HCT116 (cell line): ENCODE results near the gene UTP14A. TPM values are rescaled to one million over a fixed set of nuclear protein-coding genes. Genes with fewer than 3 reads are reported as not detected.

Experiments
- CBX3 ChIP-seq: IDR thresholded peaks from 2 replicates; pipeline ENCODE4 v1.6.1; 2012; ENCODE audit warnings: low read depth
- ELF1 ChIP-seq: IDR thresholded peaks from 2 replicates; pipeline ENCODE4 v1.6.1; 2012; ENCODE audit warnings: low read depth, borderline replicate concordance
- EZH2 ChIP-seq: fragments of 200-600 bp; sonication (generic); IDR thresholded peaks from 2 replicates; pipeline ENCODE4 v1.6.1; 2017; ENCODE audit warnings: antibody characterized with exemption, mixed run types
- EZH2phosphoT487 ChIP-seq: fragments of 200-600 bp; IDR thresholded peaks from 2 replicates; pipeline ENCODE4 v1.6.1; 2018; ENCODE audit warnings: antibody characterized with exemption, borderline replicate concordance
- REST ChIP-seq: IDR thresholded peaks from 2 replicates; pipeline ENCODE4 v1.6.1; 2012; ENCODE audit warnings: low read depth
- SRF ChIP-seq: IDR thresholded peaks from 2 replicates; pipeline ENCODE4 v1.6.1; 2012; ENCODE audit warnings: low read depth
- TCF7L2 ChIP-seq: IDR thresholded peaks from 2 replicates; pipeline ENCODE4 v1.7.0; 2011; ENCODE audit warnings: borderline replicate concordance, inconsistent platforms; ENCODE audit not compliant: insufficient read depth, insufficient read length; ENCODE audit errors: extremely low read depth
- YY1 ChIP-seq: IDR thresholded peaks from 2 replicates; pipeline ENCODE4 v1.6.1; 2011; ENCODE audit warnings: low read length, low read depth, moderate library complexity, mild to moderate bottlenecking; ENCODE audit not compliant: insufficient replicate concordance; ENCODE audit errors: extremely low read depth
- ZBTB33 ChIP-seq: IDR thresholded peaks from 2 replicates; pipeline ENCODE4 v1.6.1; 2011; ENCODE audit warnings: mild to moderate bottlenecking, low read length, moderate library complexity; ENCODE audit not compliant: insufficient replicate concordance; ENCODE audit errors: extremely low read depth
- ZFX ChIP-seq: fragments of 450-650 bp; IDR thresholded peaks from 2 replicates; pipeline ENCODE4 v1.6.1; 2017
- ZNF274 ChIP-seq: fragments of 200-500 bp; sonication (Bioruptor generic); IDR thresholded peaks from 2 replicates; pipeline ENCODE4 v1.6.1; 2014; ENCODE audit warnings: mild to moderate bottlenecking, low read depth, low read length, inconsistent platforms
- total RNA-seq: library from RNA; stranded (reverse); gene quantifications from one replicate; pipeline ENCODE4 v1.2.1, GENCODE V29; 2021; ENCODE audit not compliant: unreplicated experiment

Gene UTP14A
- total RNA-seq, 1 experiment from 2014 or later: 28.3 TPM

GRCh38 chrX:129958083-129958465, 52.1 kb downstream of the UTP14A start (continued):
- TF ChIP-seq REST (no peak), EZH2 (no peak), YY1 (no peak), ELF1 (no peak), TCF7L2 (no peak), EZH2phosphoT487 (no peak), SRF (no peak), ZBTB33 (no peak), ZNF274 (no peak), CBX3 (no peak), ZFX (no peak)
- TF ChIP-seq, all 23 proteins: peak for 0
